Adrenal gland (tissue), 12 donors: ENCODE data around the gene LRRTM4. TPM values are rescaled to one million over a fixed set of nuclear protein-coding genes. Genes with fewer than 3 reads are reported as not detected.

ENCODE experiments used
- DNase-seq, 7 donors: peaks; one replicate each; pipeline ENCODE4 v3.0.0-alpha.2; 2019 to 2020
- H3K27ac ChIP-seq, 5 donors: fragments of 200-600 bp; sonication (generic) in 4 of 5; 1 replicate in 3 of 5; 2 replicates in 2 of 5; pipeline versions ENCODE4 v1.5.1 to v1.8.0; 2016 to 2020; ENCODE audit warnings: mild to moderate bottlenecking in 1 of 5
- H3K27me3 ChIP-seq: fragments of 200-600 bp; 2 replicates; pipeline ENCODE4 v1.8.0; 2021
- H3K36me3 ChIP-seq, 2 donors: fragments of 200-600 bp; replicated peaks in 1 of 2; 1 replicate in 1 of 2; 2 replicates in 1 of 2; pipeline versions ENCODE4 v1.5.1 to v1.8.0; 2018 to 2022
- H3K4me1 ChIP-seq, 2 donors: fragments of 200-600 bp; replicated peaks in 1 of 2; 1 replicate in 1 of 2; 2 replicates in 1 of 2; pipeline versions ENCODE4 v1.5.1 to v1.8.0; 2018 to 2021
- H3K4me3 ChIP-seq, 4 donors: fragments of 200-600 bp; sonication (generic) in 3 of 4; one replicate each; pipeline ENCODE4 v1.5.1; 2016 to 2018
- H3K9me3 ChIP-seq, 3 donors: fragments of 200-600 bp; sonication (generic) in 1 of 3; replicated peaks in 1 of 3; 1 replicate in 2 of 3; 2 replicates in 1 of 3; pipeline versions ENCODE4 v1.5.1 to v1.8.0; 2016 to 2021
- CTCF ChIP-seq, 6 experiments: fragments of 450-650 bp in 4 of 6; fragments of 200-600 bp in 2 of 6; sonication (generic) in 1 of 6; IDR thresholded peaks; 1 replicate in 5 of 6; 2 replicates in 1 of 6; pipeline versions ENCODE4 v1.5.1 to v1.8.0; 2016 to 2021; ENCODE audit warnings: antibody characterized with exemption in 6 of 6, mild to moderate bottlenecking in 2 of 6, moderate library complexity in 1 of 6
- POLR2A ChIP-seq, 2 donors: fragments of 450-650 bp; IDR thresholded peaks; one replicate each; pipeline ENCODE4 v1.6.1; 2017; ENCODE audit warnings: antibody characterized with exemption in 2 of 2, mild to moderate bottlenecking in 2 of 2, moderate library complexity in 1 of 2
- WGBS, 4 donors: extraction: QIAGEN DNeasy Blood & Tissue Kit in 2 of 4; methylation state at CpG; one replicate each; pipeline versions ENCODE4 v1.1.5 to v1.1.7; 2013 to 2017; 5-methylcytosine and 5-hydroxymethylcytosine counted together
- intact Hi-C, 2 donors: fragments of 100-400 bp; cut with DNase I; formaldehyde crosslinking; loops; one replicate each; pipeline versions ENCODE4 v1.14.1 to v1.15.0; 2022 to 2023
- polyA plus RNA-seq, 3 donors: library from polyadenylated mRNA; stranded (reverse); fragments of 200-250 nt in 2 of 3; fragments of 350-450 nt in 1 of 3; fragmentation: Illumina TruSeq in 1 of 3; extraction: RNeasy Lipid Tissue Mini Kit (QIAGEN cat#74804) in 1 of 3; gene quantifications; one replicate each; pipeline ENCODE4 v1.2.3, GENCODE V29; 2013 to 2014
- total RNA-seq, 9 donors: library from RNA; depleted of rRNA in 4 of 9; stranded (reverse); fragments of >200 nt in 4 of 9; fragments of 120-200 nt in 1 of 9; fragmentation: NEBNext Ultra II Directional in 1 of 9; extraction: Animal tissue kit (Norgen Biotek cat#: 25700) in 1 of 9; gene quantifications; one replicate each; pipeline versions ENCODE4 v1.1.0 to v1.2.4, GENCODE V29; 2013 to 2023
- donor health status: healthy with polysubstance abuse.
- donor health status: Bipolar disorder and iron deficiency.
- donor health status: DM: yes; HTN: yes; CAD: no.
- donor health status: DM: no; HTN: no; CAD: no.
- donor health status: DM: no; HTN: no; CAD: no.
- donor health status: DM: yes; HTN: yes; CAD: no.

The LRRTM4 gene
- total and polyA plus RNA-seq, 12 donors: 0.07 to 0.67 (median 0.43) TPM; not detected in 4

DNA sequence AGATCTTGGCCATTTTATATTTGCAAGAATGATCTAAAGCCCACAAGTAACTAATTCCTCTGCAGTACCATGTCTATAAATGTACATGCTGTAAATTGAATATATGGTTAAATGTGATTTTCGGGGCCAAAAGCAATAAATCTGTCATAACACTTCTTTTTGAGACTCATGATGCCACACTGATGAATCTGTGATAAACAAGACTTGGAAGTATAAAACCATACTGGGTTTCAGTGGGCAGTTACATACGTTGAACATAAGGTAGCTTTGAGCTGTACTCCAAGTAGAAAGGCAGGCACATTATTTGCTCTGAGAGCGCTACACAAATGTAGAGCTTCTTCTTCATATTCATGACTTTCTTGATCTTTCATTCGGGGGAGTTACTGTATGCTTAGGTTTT, 792.2 kb downstream of the LRRTM4 start:
- DNase-seq: no peak
- H3K27ac ChIP-seq: no peak overlapping the region
- no peaks in the 10 kb centered on the region for H3K27me3 ChIP-seq
- H3K9me3 ChIP-seq: no peaks in the 10 kb centered on the region
- no peak overlapping the region for H3K4me3 ChIP-seq
- TF ChIP-seq POLR2A (IDR thresholded peaks at IDR 0.05) (no peak), CTCF (IDR thresholded peaks at IDR 0.05) (no peak)
- WGBS, 4 donors: 69 to 79% (median 75%) methylated on average over 4 of the region's 4 CpGs
- no peaks in the 10 kb centered on the region for H3K36me3 ChIP-seq
- H3K4me1 ChIP-seq: no peaks in the 10 kb centered on the region
- intact Hi-C loops: no loop called here

- no peaks in the 10 kb centered on the region for H3K4me1 ChIP-seq
- intact Hi-C loops: no loop called here
- no peak overlapping the region for H3K4me3 ChIP-seq
- no peaks in the 10 kb centered on the region for H3K9me3 ChIP-seq
- TF ChIP-seq CTCF (IDR thresholded peaks at IDR 0.05): no peak
- TF ChIP-seq POLR2A (IDR thresholded peaks at IDR 0.05): no peak
- no peak for DNase-seq
- no peak overlapping the region for H3K27ac ChIP-seq
- H3K27me3 ChIP-seq: no peaks in the 10 kb centered on the region
- no peaks in the 10 kb centered on the region for H3K36me3 ChIP-seq
- 67 to 74% (median 72%) methylated on average over 3 of the region's 3 CpGs for WGBS, 4 donors
Measured at GRCh38 chr2:76721226-76721625, 801.0 kb downstream of the LRRTM4 start.

DNA sequence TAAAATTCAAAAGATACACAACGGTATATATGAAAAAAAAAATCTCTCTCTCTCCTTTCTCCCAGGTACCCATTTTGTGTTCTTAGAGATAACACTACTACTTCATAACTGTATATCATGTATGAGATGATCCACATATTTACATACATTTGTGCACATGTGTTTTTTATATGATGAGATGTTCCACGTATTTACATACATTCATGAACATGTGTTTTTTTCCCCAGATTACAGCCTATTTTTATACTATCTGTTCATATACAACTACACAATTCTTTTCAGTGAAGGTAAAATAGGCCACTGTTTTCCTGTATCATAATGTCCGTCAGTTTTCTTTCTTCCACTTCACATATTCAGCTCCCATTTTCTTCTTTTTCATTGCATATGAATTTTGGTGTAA, 808.9 kb downstream of the LRRTM4 start:
- WGBS, 4 donors: 81 to 85% (median 84%) methylated on average over 3 of the region's 3 CpGs
- Histone ChIP-seq H3K27me3 (no peaks in the 10 kb centered on the region), H3K36me3 (no peaks in the 10 kb centered on the region), H3K4me3 (no peak overlapping the region), H3K4me1 (no peaks in the 10 kb centered on the region), H3K9me3 (no peaks in the 10 kb centered on the region), H3K27ac (no peak overlapping the region)
- no peak for DNase-seq
- no peak for TF ChIP-seq CTCF (IDR thresholded peaks at IDR 0.05)
- TF ChIP-seq POLR2A (IDR thresholded peaks at IDR 0.05): no peak
- intact Hi-C loops: no loop called here

- WGBS, 4 donors: 33 to 45% (median 37%) methylated on average over 2 of the region's 2 CpGs
- DNase-seq: no peak
- H3K27me3 ChIP-seq: no peaks in the 10 kb centered on the region
Measured at GRCh38 chr2:76711490-76711889, 810.7 kb downstream of the LRRTM4 start.

More at GRCh38 chr2:76711490-76711889, 810.7 kb downstream of the LRRTM4 start:
- Histone ChIP-seq H3K4me1 (no peaks in the 10 kb centered on the region), H3K4me3 (no peak overlapping the region), H3K9me3 (no peaks in the 10 kb centered on the region), H3K27ac (no peak overlapping the region), H3K36me3 (no peaks in the 10 kb centered on the region)
- TF ChIP-seq CTCF (IDR thresholded peaks at IDR 0.05) (no peak), POLR2A (IDR thresholded peaks at IDR 0.05) (no peak)
- intact Hi-C loops: no loop called here
